Spleen (tissue), 7 donors: Measurements from ENCODE around the gene HOXD8.

Experiments used
- POLR2AphosphoS5 ChIP-seq, 3 donors: sonication (generic); formaldehyde crosslinking; IDR thresholded peaks; one replicate each; pipeline ENCODE4 v1.5.1; 2017; ENCODE audit warnings: antibody characterized with exemption in 3 of 3
- TF ChIP-seq, protein P1 (sequence below), 11 experiments: fragments of 200-600 bp in 7 of 11; fragments of 450-650 bp in 4 of 11; sonication (generic) in 4 of 11; IDR thresholded peaks in 8 of 11; conservative IDR thresholded peaks in 3 of 11; 1 replicate in 7 of 11; 2 replicates in 4 of 11; pipeline versions ENCODE4 v1.4.0 to v1.8.0; 2016 to 2021; ENCODE audit warnings: antibody characterized with exemption in 11 of 11, inconsistent platforms in 4 of 11, mild to moderate bottlenecking in 1 of 11
- donor health status: DM: no; HTN: no; CAD: no; lungs with moderate emphysema.
- donor health status: DM: no; HTN: no; CAD: no.
- donor health status: DM: no; HTN: no; CAD: no.

DNA sequence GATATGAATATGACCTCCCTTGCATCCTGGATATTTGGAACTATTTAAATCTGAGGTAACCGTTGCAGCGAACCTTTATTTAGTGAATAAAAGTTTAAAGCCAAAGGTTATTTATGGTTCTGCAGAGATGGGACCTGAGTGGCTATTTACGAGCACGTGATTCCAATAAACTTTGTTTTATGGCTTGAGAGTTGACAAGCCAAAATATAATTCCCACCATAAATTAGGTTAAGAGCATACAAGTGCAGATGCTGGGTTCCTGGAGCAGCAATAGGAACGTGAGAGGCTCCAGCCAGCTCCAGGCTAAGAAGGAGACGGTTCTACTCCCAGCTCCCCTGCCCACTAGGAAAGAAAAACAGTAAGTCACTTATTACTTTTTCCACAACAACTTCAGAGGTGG is 16.6 kb downstream of the HOXD8 start:
- no peak for TF ChIP-seq POLR2AphosphoS5 (IDR thresholded peaks at IDR 0.05)
- TF ChIP-seq, protein P1, sequence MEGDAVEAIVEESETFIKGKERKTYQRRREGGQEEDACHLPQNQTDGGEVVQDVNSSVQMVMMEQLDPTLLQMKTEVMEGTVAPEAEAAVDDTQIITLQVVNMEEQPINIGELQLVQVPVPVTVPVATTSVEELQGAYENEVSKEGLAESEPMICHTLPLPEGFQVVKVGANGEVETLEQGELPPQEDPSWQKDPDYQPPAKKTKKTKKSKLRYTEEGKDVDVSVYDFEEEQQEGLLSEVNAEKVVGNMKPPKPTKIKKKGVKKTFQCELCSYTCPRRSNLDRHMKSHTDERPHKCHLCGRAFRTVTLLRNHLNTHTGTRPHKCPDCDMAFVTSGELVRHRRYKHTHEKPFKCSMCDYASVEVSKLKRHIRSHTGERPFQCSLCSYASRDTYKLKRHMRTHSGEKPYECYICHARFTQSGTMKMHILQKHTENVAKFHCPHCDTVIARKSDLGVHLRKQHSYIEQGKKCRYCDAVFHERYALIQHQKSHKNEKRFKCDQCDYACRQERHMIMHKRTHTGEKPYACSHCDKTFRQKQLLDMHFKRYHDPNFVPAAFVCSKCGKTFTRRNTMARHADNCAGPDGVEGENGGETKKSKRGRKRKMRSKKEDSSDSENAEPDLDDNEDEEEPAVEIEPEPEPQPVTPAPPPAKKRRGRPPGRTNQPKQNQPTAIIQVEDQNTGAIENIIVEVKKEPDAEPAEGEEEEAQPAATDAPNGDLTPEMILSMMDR (IDR thresholded peaks at IDR 0.05 in 8 of 11, conservative IDR thresholded peaks at IDR 0.05 in 3 of 11): no peak
